KMS-11 (cell line): ENCODE measurements around the gene CHCHD2.
"Not testable (repeated sequence)": the region's sequence is repeated elsewhere in the genome, so short reads cannot be mapped to it uniquely, and the experiment has no call there.

ENCODE experiments used
- H2AFZ ChIP-seq: fragments of 200-600 bp; sonication (generic); 2 replicates; pipeline ENCODE4 v1.6.1; 2016; ENCODE audit warnings: antibody characterized with exemption, mixed run types, low read depth
- H3K27ac ChIP-seq: fragments of 200-600 bp; sonication (generic); 2 replicates; pipeline ENCODE4 v1.6.1; 2016; ENCODE audit warnings: mild to moderate bottlenecking, mixed run types
- H3K27me3 ChIP-seq: fragments of 200-600 bp; sonication (generic); 2 replicates; pipeline ENCODE4 v1.6.1; 2017; ENCODE audit warnings: mild to moderate bottlenecking, low read depth, mixed run types, moderate library complexity; ENCODE audit not compliant: insufficient read depth
- H3K36me3 ChIP-seq: fragments of 200-600 bp; sonication (generic); 2 replicates; pipeline ENCODE4 v1.6.1; 2017; ENCODE audit warnings: mild to moderate bottlenecking, mixed run types; ENCODE audit not compliant: insufficient read depth
- H3K4me1 ChIP-seq: fragments of 200-600 bp; sonication (generic); 2 replicates; pipeline ENCODE4 v1.6.1; 2016; ENCODE audit warnings: mild to moderate bottlenecking, low read depth, mixed run types; ENCODE audit not compliant: poor library complexity, severe bottlenecking
- H3K4me2 ChIP-seq: fragments of 200-600 bp; sonication (generic); 2 replicates; pipeline ENCODE4 v1.7.0; 2016; ENCODE audit warnings: mild to moderate bottlenecking, mixed run types
- H3K4me3 ChIP-seq: fragments of 200-600 bp; sonication (generic); IDR thresholded peaks from 2 replicates; pipeline ENCODE4 v1.6.1; 2017; ENCODE audit warnings: low read depth, low read length, mixed read lengths; ENCODE audit not compliant: insufficient read depth
- H3K79me2 ChIP-seq: fragments of 200-600 bp; sonication (generic); 2 replicates; pipeline ENCODE4 v1.6.1; 2016; ENCODE audit warnings: low read depth, mixed run types; ENCODE audit not compliant: insufficient read depth
- H3K9ac ChIP-seq: fragments of 200-600 bp; sonication (generic); 2 replicates; pipeline ENCODE4 v1.6.1; 2016; ENCODE audit warnings: mild to moderate bottlenecking, mixed run types
- H4K20me1 ChIP-seq: fragments of 200-600 bp; sonication (generic); 2 replicates; pipeline ENCODE4 v1.6.1; 2016; ENCODE audit warnings: mild to moderate bottlenecking, mixed run types; ENCODE audit not compliant: insufficient read depth
- CTCF ChIP-seq: fragments of 200-600 bp; sonication (generic); conservative IDR thresholded peaks from 2 replicates; pipeline ENCODE4 v1.6.1; 2017; ENCODE audit warnings: low read depth, mild to moderate bottlenecking, antibody characterized with exemption, low read length, moderate library complexity, mixed read lengths

Gene CHCHD2

DNA sequence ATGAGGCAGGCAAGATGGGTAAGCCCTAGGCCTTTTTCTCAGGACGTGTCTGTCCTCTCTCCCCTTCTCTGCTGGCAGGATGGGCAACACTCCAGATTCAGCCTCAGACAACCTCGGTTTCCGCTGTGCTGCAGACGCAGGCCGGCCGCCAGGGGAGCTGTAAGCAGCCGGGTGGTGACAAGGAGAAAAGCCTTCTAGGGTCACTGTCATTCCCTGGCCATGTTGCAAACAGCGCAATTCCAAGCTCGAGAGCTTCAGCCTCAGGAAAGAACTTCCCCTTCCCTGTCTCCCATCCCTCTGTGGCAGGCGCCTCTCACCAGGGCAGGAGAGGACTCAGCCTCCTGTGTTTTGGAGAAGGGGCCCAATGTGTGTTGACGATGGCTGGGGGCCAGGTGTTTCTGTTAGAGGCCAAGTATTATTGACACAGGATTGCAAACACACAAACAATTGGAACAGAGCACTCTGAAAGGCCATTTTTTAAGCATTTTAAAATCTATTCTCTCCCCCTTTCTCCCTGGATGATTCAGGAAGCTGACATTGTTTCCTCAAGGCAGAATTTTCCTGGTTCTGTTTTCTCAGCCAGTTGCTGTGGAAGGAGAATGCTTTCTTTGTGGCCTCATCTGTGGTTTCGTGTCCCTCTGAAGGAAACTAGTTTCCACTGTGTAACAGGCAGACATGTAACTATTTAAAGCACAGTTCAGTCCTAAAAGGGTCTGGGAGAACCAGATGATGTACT is 26.7 kb downstream of the CHCHD2 start:
- Histone ChIP-seq H3K4me2 (no peak overlapping the region), H3K27ac (no peak overlapping the region), H3K36me3 (no peaks in the 10 kb centered on the region), H3K79me2 (no peaks in the 10 kb centered on the region), H3K4me1 (peaks cover 5% of the 10 kb centered on the region), H3K4me3 (no peak overlapping the region), H3K27me3 (no peaks in the 10 kb centered on the region), H3K9ac (no peak overlapping the region), H4K20me1 (no peaks in the 10 kb centered on the region), H2AFZ (no peak overlapping the region)
- TF ChIP-seq CTCF, result no peak

DNA sequence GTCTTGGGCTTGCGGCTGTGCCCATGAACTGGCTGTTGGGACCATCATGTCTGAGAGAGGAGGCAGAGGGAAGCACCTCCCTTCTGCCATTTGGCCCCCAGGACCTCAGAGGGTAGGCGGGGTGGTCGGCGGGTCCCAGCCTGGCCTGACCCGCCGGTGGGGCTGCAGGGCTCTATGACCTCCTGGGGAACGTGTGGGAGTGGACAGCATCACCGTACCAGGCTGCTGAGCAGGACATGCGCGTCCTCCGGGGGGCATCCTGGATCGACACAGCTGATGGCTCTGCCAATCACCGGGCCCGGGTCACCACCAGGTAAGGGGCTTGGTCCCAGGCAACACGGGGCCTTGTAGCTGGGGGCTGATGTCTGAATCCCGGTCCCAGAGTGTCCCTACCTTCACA is 28.1 kb downstream of the CHCHD2 start:
- H3K27ac ChIP-seq, result no peak overlapping the region
- H3K4me1 ChIP-seq, result peaks cover 5% of the 10 kb centered on the region
- no peaks in the 10 kb centered on the region for H4K20me1 ChIP-seq
- no peaks in the 10 kb centered on the region for H3K36me3 ChIP-seq
- TF ChIP-seq CTCF, result no peak
- H3K4me2 ChIP-seq, result no peak overlapping the region
- no peaks in the 10 kb centered on the region for H3K27me3 ChIP-seq
- no peak overlapping the region for H3K4me3 ChIP-seq
- no peak overlapping the region for H3K9ac ChIP-seq
- H3K79me2 ChIP-seq, result no peaks in the 10 kb centered on the region
- H2AFZ ChIP-seq, result no peak overlapping the region

- no peak overlapping the region for H3K9ac ChIP-seq
- H3K27ac ChIP-seq, result no peak overlapping the region
- H3K27me3 ChIP-seq, result no peaks in the 10 kb centered on the region
- no peaks in the 10 kb centered on the region for H4K20me1 ChIP-seq
- H3K36me3 ChIP-seq, result no peaks in the 10 kb centered on the region
- H2AFZ ChIP-seq, result no peak overlapping the region
- no peaks in the 10 kb centered on the region for H3K79me2 ChIP-seq
- H3K4me2 ChIP-seq, result no peak overlapping the region
- no peak overlapping the region for H3K4me3 ChIP-seq
- TF ChIP-seq CTCF, result no peak
- peaks cover 5% of the 10 kb centered on the region for H3K4me1 ChIP-seq
These were observed 28.6 kb downstream of the CHCHD2 start for GRCh38 chr7:56077681-56078080.

DNA sequence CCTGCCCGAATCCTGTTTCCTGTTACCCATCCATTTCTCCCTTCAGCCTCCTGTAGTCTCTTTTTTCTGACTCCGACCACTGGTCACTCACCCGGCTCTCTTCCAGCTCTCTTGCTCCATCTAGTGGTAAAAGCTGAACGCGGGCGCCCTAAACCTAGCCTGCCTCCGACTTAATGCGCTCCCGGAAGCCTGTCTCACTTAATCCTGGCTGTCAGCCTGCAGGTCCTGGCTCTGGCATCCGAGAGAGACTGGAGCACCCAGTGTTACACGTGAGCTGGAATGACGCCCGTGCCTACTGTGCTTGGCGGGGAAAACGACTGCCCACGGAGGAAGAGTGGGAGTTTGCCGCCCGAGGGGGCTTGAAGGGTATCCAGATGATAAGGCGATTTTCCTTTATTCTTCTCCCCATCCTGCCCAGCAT is 31.9 kb downstream of the CHCHD2 start:
- Histone ChIP-seq H3K27ac (no peak overlapping the region), H3K4me1 (peaks cover 3% of the 10 kb centered on the region), H3K4me2 (no peak overlapping the region), H4K20me1 (no peaks in the 10 kb centered on the region), H3K36me3 (no peaks in the 10 kb centered on the region), H3K9ac (no peak overlapping the region), H3K27me3 (no peaks in the 10 kb centered on the region), H2AFZ (no peak overlapping the region), H3K79me2 (no peaks in the 10 kb centered on the region), H3K4me3 (no peak overlapping the region)
- TF ChIP-seq CTCF, result peak; percentile 76

DNA sequence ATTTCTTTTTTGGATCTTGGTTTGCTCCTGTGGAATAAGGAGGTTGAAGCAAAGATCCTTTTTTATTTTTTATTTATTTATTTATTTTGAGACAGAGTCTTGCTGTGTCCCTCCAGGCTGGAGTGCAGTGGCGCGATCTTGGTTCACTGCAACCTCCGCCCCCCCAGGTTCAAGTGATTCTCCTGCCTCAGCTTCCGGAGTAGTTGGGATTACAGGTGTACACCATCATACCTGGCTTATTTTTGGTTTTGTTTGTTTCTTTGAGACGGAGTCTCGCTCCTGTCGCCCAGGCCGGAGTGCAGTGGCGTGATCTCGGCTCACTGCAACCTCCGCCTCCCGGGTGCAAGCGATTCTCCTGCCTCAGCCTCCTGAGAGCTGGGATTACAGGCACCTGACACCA is 39.9 kb downstream of the CHCHD2 start:
- not testable (repeated sequence) for H3K4me2 ChIP-seq, H3K27me3 ChIP-seq, H4K20me1 ChIP-seq, H3K27ac ChIP-seq, H3K4me3 ChIP-seq, H3K9ac ChIP-seq, H3K36me3 ChIP-seq, H2AFZ ChIP-seq
- H3K4me1 ChIP-seq, result peaks cover 32% of the 10 kb centered on the region
- H3K79me2 ChIP-seq, result peaks cover 20% of the 10 kb centered on the region; the same call in 1 of the 2 replicates
